ENCODE data around the gene ZNF212. TPM values are rescaled to one million over a fixed set of nuclear protein-coding genes. Genes with fewer than 3 reads are reported as not detected.

Gene ZNF212
- total RNA-seq, 4 donors from 2014 or later: 9.0 to 25.0 (median 14.0) TPM

DNA sequence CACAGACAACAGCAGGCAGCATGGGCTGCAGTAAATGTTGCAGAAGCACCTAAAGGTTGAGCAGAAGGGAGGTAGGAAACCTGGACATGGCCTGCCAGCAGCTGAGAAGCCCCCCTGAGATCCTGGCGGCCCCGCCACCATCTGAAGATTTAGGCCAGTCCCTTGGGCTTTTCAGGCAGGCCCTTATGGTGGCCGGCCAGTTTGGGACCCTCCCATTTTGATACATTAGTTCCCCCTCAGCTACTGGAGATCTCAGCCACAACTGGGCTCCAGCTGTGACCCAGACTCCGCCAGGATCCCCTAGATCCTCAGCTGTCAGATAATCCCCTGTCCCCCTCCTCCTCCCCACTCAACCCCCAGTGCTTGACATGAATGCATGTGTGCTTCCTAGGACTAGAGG is 56.9 kb downstream of the ZNF212 start:
- H3K4me3 ChIP-seq (ENCODE audit: low read depth, poor library complexity, severe bottlenecking): no peak overlapping the region
- intact Hi-C loops (cut with DNase I; ENCODE audit: low total_unique reads): no loop called here
- no peak for TF ChIP-seq POLR2A (IDR thresholded peaks at IDR 0.05)
- TF ChIP-seq, protein P1, sequence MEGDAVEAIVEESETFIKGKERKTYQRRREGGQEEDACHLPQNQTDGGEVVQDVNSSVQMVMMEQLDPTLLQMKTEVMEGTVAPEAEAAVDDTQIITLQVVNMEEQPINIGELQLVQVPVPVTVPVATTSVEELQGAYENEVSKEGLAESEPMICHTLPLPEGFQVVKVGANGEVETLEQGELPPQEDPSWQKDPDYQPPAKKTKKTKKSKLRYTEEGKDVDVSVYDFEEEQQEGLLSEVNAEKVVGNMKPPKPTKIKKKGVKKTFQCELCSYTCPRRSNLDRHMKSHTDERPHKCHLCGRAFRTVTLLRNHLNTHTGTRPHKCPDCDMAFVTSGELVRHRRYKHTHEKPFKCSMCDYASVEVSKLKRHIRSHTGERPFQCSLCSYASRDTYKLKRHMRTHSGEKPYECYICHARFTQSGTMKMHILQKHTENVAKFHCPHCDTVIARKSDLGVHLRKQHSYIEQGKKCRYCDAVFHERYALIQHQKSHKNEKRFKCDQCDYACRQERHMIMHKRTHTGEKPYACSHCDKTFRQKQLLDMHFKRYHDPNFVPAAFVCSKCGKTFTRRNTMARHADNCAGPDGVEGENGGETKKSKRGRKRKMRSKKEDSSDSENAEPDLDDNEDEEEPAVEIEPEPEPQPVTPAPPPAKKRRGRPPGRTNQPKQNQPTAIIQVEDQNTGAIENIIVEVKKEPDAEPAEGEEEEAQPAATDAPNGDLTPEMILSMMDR (IDR thresholded peaks at IDR 0.05): no peak
- peak in 1 of 2 donors; percentile 74 for DNase-seq (ENCODE audit: low spot score in 2 of 2)
- 91 to 95% methylated on average over 4 of the region's 4 CpGs for WGBS, 2 donors

DNA sequence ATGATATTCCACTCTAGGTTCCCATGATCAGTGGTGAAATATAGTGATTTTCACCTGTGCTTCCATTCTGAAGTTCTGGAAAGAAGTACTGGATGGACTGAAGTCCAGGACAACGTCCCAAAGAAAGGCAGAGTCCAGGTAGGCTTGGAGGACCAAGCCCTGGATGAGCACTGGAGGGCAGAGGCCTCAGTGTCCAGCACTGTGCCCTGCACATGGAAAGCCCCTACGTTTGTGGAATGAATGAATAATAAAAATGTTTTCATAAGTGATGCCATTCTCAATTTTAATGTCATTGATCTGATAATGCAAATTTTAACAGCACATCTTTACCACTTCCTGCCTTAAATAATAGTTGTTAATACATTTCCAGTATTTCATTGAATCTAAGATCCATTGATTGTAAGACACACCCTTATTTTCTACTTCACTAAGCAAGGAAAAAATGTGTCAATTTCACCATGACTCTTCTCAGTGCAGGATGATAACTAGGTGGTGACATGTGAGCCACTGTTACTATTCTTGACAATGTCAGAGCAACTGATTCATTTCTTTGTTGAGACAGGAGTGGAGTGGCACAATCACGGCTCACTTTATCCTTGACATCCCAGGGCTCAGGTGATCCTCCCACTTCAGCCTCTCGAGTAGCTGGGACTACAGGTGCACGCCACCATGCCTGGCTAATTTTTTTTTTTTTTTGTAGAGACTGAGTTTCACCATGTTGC is 57.7 kb downstream of the ZNF212 start:
- no peak overlapping the region for H3K4me3 ChIP-seq (ENCODE audit: low read depth, poor library complexity, severe bottlenecking)
- 82 to 83% methylated on average over 5 of the region's 5 CpGs for WGBS, 2 donors
- TF ChIP-seq POLR2A (IDR thresholded peaks at IDR 0.05): no peak
- no peak for DNase-seq (ENCODE audit: low spot score in 2 of 2)
- intact Hi-C loops (cut with DNase I; ENCODE audit: low total_unique reads): no loop called here

DNA sequence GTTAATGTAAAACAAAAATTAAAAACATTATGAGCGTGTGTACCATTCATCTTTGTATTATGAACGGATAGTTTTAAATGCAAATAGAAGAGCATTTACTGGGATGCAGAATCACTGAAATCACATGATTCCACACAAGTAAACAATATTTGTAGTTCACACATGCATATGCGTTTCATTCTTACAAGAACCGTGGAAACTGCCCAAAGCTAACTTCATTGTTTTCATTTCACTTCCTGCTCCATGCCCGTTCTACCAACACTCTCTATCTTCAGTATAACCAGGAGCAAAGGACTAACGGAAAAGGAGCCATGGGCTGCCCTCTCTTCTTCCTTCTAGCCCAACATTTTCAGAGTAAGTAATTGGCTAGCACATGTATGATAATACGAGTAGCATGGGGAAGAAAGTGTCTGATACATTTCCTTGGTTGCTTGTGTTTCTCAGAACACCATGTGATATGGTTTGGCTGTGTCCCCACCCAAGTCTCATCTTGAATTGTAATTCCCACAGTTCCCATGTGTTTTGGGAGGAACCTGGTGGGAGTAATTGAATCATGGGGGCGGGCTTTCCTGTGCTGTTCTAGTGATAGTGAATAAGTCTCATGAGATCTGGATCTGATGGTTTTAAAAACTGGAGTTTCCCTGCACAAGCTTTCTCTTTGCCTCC is 61.3 kb downstream of the ZNF212 start:
- no peak for DNase-seq (ENCODE audit: low spot score in 2 of 2)
- 69 to 71% methylated on average over 8 of the region's 8 CpGs for WGBS, 2 donors
- TF ChIP-seq POLR2A (IDR thresholded peaks at IDR 0.05): no peak
- TF ChIP-seq, protein P1 (IDR thresholded peaks at IDR 0.05): no peak
- intact Hi-C loops (cut with DNase I; ENCODE audit: low total_unique reads): no loop called here
- no peak overlapping the region for H3K4me3 ChIP-seq (ENCODE audit: low read depth, poor library complexity, severe bottlenecking)

DNA sequence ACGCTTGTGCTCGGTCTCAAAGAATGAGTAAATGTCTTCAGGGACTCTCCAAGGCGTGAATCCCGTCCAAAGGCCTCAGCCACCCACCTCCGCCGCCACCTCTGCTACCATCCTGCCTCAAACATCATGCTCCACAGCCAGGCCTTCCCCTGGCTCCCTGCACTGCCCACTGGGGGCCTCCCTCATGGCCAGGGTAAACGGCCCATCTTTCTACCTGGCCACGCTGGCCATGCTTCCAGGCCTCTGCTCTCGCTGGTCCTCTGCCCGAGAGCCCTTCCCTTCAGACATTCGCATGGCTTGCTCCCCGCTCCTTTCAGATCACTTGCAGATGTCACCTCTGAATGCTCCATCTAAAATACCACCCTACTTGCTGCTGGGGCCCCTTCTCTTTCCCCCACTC is 62.8 kb downstream of the ZNF212 start:
- 86 to 87% methylated on average over 12 of the region's 12 CpGs for whole genome bisulfite sequencing, 2 donors
- H3K4me3 ChIP-seq (ENCODE audit: low read depth, poor library complexity, severe bottlenecking): no peak overlapping the region
- no peak for TF ChIP-seq POLR2A (IDR thresholded peaks at IDR 0.05)
- TF ChIP-seq, protein P1 (IDR thresholded peaks at IDR 0.05): no peak
- intact Hi-C loops (cut with DNase I; ENCODE audit: low total_unique reads): no loop called here
- DNase-seq (ENCODE audit: low spot score in 2 of 2): no peak

DNA sequence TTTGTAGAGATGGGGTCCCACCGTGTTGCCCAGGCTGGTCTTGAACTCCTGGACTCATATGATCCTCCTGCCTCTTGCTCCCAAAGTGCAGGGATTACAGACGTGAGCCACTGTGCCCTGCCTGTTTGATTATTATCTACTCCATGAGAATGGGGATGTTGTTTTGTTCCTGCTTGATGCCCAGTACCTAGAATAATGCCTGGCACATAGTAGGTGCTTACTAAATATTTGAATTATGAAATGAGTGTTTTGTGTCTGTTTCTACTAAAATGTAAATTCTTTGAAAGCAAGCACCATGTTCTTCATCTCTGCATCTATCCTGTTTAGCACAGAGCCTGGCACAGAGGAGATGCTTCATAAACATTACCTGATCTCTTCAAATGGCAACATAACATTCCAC is 63.4 kb downstream of the ZNF212 start:
- no peak for DNase-seq (ENCODE audit: low spot score in 2 of 2)
- intact Hi-C loops (cut with DNase I; ENCODE audit: low total_unique reads): no loop called here
- TF ChIP-seq POLR2A (IDR thresholded peaks at IDR 0.05): no peak
- TF ChIP-seq, protein P1 (IDR thresholded peaks at IDR 0.05): no peak
- H3K4me3 ChIP-seq (ENCODE audit: low read depth, poor library complexity, severe bottlenecking): no peak overlapping the region
- 76 to 83% methylated on average over 2 of the region's 2 CpGs for WGBS, 2 donors

DNA sequence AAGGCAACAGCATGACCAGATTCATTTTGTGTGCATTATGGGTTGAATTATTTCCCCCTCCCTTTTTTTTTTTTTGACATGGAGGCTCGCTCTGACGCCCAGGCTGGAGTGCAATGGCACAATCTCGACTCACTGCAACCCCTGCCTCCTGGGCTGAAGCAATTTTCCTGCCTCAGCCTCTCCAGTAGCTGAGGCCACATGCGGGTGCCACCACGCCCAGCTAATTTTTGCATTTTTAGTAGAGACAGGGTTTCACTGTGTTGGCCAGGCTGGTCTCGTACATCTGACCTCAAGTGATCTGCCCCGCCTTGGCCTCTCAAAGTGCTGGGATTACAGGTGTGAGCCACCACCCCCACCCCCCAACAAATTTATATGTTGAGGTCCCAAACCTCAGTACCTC is 64.6 kb downstream of the ZNF212 start:
- no peak for DNase-seq (ENCODE audit: low spot score in 2 of 2)
- TF ChIP-seq POLR2A (IDR thresholded peaks at IDR 0.05): no peak
- TF ChIP-seq, protein P1 (IDR thresholded peaks at IDR 0.05): no peak
- intact Hi-C loops (cut with DNase I; ENCODE audit: low total_unique reads): no loop called here
- H3K4me3 ChIP-seq (ENCODE audit: low read depth, poor library complexity, severe bottlenecking): no peak overlapping the region
- 85 to 86% methylated on average over 7 of the region's 7 CpGs for WGBS, 2 donors

Other genes starting within 250 kb of the ZNF212 start
- gene PDIA4, start 211.1 kb upstream of the ZNF212 start, total RNA-seq: 10 to 100 TPM; 35.9 to 55.9 (median 47.9) TPM
- 10 to 100 TPM in 3 of 4 donors, 1 to 10 TPM in 1; 8.3 to 19.1 (median 16.3) TPM for gene ZNF786, start 148.9 kb upstream of the ZNF212 start, total RNA-seq
- gene ZNF425, start 113.3 kb upstream of the ZNF212 start, total RNA-seq: 1 to 10 TPM; 4.8 to 5.8 (median 5.4) TPM
- gene ZNF398, start 92.2 kb upstream of the ZNF212 start, total RNA-seq: 10 to 100 TPM; 20.9 to 47.8 (median 30.4) TPM
- gene ZNF282, start 44.1 kb upstream of the ZNF212 start, total RNA-seq: 10 to 100 TPM; 22.4 to 47.5 (median 36.1) TPM
- 10 to 100 TPM in 3 of 4 donors, 1 to 10 TPM in 1; 6.8 to 17.2 (median 13.0) TPM for gene ZNF783, start 22.5 kb downstream of the ZNF212 start, total RNA-seq
- 10 to 100 TPM; 10.6 to 18.7 (median 15.4) TPM for gene ZNF777, start 221.4 kb downstream of the ZNF212 start, total RNA-seq

Data from lower leg skin (tissue), 4 donors.